ENCODE measurements around the gene POU3F1. TPM values are rescaled to one million over a fixed set of nuclear protein-coding genes. Genes with fewer than 3 reads are reported as not detected.

POU3F1 gene
- total RNA-seq, 2 donors from 2014 or later = 0.20 to 0.46 TPM

DNA sequence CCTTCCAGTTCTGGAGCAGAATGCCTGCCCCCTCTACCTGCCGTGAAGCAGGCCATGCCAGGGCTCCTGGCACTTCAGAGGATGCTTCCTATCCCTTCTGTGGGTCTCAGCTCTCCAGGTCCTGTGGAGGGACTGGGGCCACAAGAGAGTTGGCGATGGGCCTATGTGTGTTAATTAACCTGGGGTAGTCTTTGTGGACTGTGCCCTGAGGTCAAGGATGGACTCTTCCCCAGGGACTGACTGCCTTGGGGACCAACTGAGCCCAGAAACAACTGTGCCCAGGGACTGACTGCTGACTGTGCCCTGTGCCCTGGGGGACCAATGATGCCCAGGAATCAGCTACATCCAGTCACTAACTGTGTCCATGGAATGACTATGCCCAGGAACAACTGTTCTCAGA is 37.5 kb upstream of the POU3F1 start:
- Mint-ChIP-seq H3K4me1 (peaks cover 2% of the 10 kb centered on the region), H3K4me3 (no peak overlapping the region), H3K27me3 (ENCODE audit: insufficient read depth) (peaks cover 5% of the 10 kb centered on the region), H3K9me3 (no peaks in the 10 kb centered on the region), H3K27ac (no peak overlapping the region), H3K36me3 (ENCODE audit: low read depth) (no peaks in the 10 kb centered on the region)
- no peaks in the 10 kb centered on the region for H3K4me1 ChIP-seq (ENCODE audit: control insufficient read depth, insufficient read depth, low read length)
- TF ChIP-seq CTCF (conservative IDR thresholded peaks at IDR 0.05) = no peak
- DNase-seq = no peak
- H3K4me3 ChIP-seq (ENCODE audit: low read length) = no peak overlapping the region
- no peaks in the 10 kb centered on the region for H3K27me3 ChIP-seq (ENCODE audit: control insufficient read depth, insufficient read depth, low read length, poor library complexity, severe bottlenecking)
- no peaks in the 10 kb centered on the region for H3K36me3 ChIP-seq (ENCODE audit: control insufficient read depth, insufficient read depth, low read length)
- H3K27ac ChIP-seq (ENCODE audit: low read depth, low read length) = no peak overlapping the region
- H3K9me3 ChIP-seq (ENCODE audit: control insufficient read depth, low read length) = no peaks in the 10 kb centered on the region
- no peak overlapping the region for H3K9ac ChIP-seq (ENCODE audit: extremely low read depth, low read length, poor library complexity, severe bottlenecking)
- WGBS, 2 experiments (ENCODE audit: insufficient coverage in 1 of 2, insufficient read length in 1 of 2) = 91 to 100% methylated on average over 1 to 2 of the region's 2 CpGs

- Histone ChIP-seq H3K4me3 (ENCODE audit: low read length) (no peak overlapping the region), H3K36me3 (ENCODE audit: control insufficient read depth, insufficient read depth, low read length) (no peaks in the 10 kb centered on the region), H3K27me3 (ENCODE audit: control insufficient read depth, insufficient read depth, low read length, poor library complexity, severe bottlenecking) (no peaks in the 10 kb centered on the region), H3K4me1 (ENCODE audit: control insufficient read depth, insufficient read depth, low read length) (no peaks in the 10 kb centered on the region), H3K27ac (ENCODE audit: low read depth, low read length) (no peak overlapping the region), H3K9ac (ENCODE audit: extremely low read depth, low read length, poor library complexity, severe bottlenecking) (no peak overlapping the region), H3K9me3 (ENCODE audit: control insufficient read depth, low read length) (no peaks in the 10 kb centered on the region)
- Mint-ChIP-seq H3K4me1 (peaks cover 2% of the 10 kb centered on the region), H3K27ac (no peak overlapping the region), H3K36me3 (ENCODE audit: low read depth) (no peaks in the 10 kb centered on the region), H3K9me3 (no peaks in the 10 kb centered on the region), H3K27me3 (ENCODE audit: insufficient read depth) (peaks cover 5% of the 10 kb centered on the region), H3K4me3 (no peak overlapping the region)
- no peak for DNase-seq
- no peak for TF ChIP-seq CTCF (conservative IDR thresholded peaks at IDR 0.05)
- 63 to 74% methylated on average over 2 to 7 of the region's 7 CpGs for WGBS, 2 experiments (ENCODE audit: insufficient coverage in 1 of 2, insufficient read length in 1 of 2)
Measured at GRCh38 chr1:38083541-38083940, 36.9 kb upstream of the POU3F1 start.

DNA sequence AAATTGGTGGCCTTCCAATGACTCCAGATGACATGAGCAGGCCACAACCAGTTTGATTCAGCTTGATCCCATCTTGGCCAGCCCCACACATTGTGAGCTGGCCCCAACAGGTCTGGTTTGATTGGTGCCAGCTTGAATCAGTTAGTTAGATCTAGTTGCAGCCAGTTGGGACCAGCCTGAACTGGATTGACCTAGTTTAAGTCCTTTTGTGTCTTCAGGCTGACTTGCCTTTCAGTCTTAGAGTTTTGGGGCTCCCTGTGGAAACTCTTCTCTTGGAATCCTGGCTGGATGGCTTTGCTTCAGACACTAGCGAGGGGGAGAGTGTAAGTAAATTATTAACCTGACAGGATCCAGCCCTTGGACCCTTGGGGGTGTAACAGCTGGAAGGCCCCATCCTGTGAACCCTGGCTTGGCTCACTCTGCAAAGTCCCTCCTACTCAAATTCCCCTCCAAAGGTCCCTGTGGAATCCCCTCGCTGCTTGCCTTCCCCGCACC is 36.2 kb upstream of the POU3F1 start:
- no peaks in the 10 kb centered on the region for H3K27me3 ChIP-seq (ENCODE audit: control insufficient read depth, insufficient read depth, low read length, poor library complexity, severe bottlenecking)
- no peaks in the 10 kb centered on the region for H3K9me3 Mint-ChIP-seq
- H3K4me3 ChIP-seq (ENCODE audit: low read length) = no peak overlapping the region
- no peak overlapping the region for H3K27ac Mint-ChIP-seq
- no peak for DNase-seq
- H3K4me1 ChIP-seq (ENCODE audit: control insufficient read depth, insufficient read depth, low read length) = no peaks in the 10 kb centered on the region
- H3K27ac ChIP-seq (ENCODE audit: low read depth, low read length) = no peak overlapping the region
- no peaks in the 10 kb centered on the region for H3K36me3 ChIP-seq (ENCODE audit: control insufficient read depth, insufficient read depth, low read length)
- H3K4me3 Mint-ChIP-seq = no peak overlapping the region
- H3K9me3 ChIP-seq (ENCODE audit: control insufficient read depth, low read length) = no peaks in the 10 kb centered on the region
- TF ChIP-seq CTCF (conservative IDR thresholded peaks at IDR 0.05) = no peak
- no peaks in the 10 kb centered on the region for H3K36me3 Mint-ChIP-seq (ENCODE audit: low read depth)
- 86% methylated on average over 3 of the region's 3 CpGs; no CpG with 5 or more reads in 1 of the 2 experiments for WGBS, 2 experiments (ENCODE audit: insufficient coverage in 1 of 2, insufficient read length in 1 of 2)
- H3K4me1 Mint-ChIP-seq = no peaks in the 10 kb centered on the region
- H3K27me3 Mint-ChIP-seq (ENCODE audit: insufficient read depth) = peaks cover 5% of the 10 kb centered on the region
- H3K9ac ChIP-seq (ENCODE audit: extremely low read depth, low read length, poor library complexity, severe bottlenecking) = no peak overlapping the region
